Fibroblast of villous mesenchyme (primary cell): Measurements from ENCODE around the gene CRACDL. TPM values are rescaled to one million over a fixed set of nuclear protein-coding genes. Genes with fewer than 3 reads are reported as not detected.
"Not testable (repeated sequence)": the region's sequence is repeated elsewhere in the genome, so short reads cannot be mapped to it uniquely, and the experiment has no call there.

Experiments
- DNase-seq: peaks from one replicate; pipeline ENCODE4 v3.0.0-alpha.2; 2010; ENCODE audit warnings: low read depth
- H3K4me3 ChIP-seq: 2 replicates; pipeline ENCODE4 v1.5.1; 2011; ENCODE audit warnings: low read depth, mild to moderate bottlenecking, low read length
- total RNA-seq: library from RNA; depleted of rRNA; stranded (reverse); fragments of >200 nt; gene quantifications from 2 replicates; pipeline ENCODE4 v1.2.3, GENCODE V29; 2012
- TF ChIP-seq, protein P1 (sequence below): IDR thresholded peaks from 2 replicates; pipeline ENCODE4 v1.5.1; 2012; ENCODE audit warnings: low read depth, mild to moderate bottlenecking, low read length; ENCODE audit not compliant: insufficient read depth

CRACDL gene
- total RNA-seq, 1 donor = not detected

GRCh38 chr2:98761267-98761781 is 174.7 kb downstream of the CRACDL start:
- no peak overlapping the region for H3K4me3 ChIP-seq
- TF ChIP-seq, protein P1, sequence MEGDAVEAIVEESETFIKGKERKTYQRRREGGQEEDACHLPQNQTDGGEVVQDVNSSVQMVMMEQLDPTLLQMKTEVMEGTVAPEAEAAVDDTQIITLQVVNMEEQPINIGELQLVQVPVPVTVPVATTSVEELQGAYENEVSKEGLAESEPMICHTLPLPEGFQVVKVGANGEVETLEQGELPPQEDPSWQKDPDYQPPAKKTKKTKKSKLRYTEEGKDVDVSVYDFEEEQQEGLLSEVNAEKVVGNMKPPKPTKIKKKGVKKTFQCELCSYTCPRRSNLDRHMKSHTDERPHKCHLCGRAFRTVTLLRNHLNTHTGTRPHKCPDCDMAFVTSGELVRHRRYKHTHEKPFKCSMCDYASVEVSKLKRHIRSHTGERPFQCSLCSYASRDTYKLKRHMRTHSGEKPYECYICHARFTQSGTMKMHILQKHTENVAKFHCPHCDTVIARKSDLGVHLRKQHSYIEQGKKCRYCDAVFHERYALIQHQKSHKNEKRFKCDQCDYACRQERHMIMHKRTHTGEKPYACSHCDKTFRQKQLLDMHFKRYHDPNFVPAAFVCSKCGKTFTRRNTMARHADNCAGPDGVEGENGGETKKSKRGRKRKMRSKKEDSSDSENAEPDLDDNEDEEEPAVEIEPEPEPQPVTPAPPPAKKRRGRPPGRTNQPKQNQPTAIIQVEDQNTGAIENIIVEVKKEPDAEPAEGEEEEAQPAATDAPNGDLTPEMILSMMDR = no peak
- DNase-seq = no peak

DNA sequence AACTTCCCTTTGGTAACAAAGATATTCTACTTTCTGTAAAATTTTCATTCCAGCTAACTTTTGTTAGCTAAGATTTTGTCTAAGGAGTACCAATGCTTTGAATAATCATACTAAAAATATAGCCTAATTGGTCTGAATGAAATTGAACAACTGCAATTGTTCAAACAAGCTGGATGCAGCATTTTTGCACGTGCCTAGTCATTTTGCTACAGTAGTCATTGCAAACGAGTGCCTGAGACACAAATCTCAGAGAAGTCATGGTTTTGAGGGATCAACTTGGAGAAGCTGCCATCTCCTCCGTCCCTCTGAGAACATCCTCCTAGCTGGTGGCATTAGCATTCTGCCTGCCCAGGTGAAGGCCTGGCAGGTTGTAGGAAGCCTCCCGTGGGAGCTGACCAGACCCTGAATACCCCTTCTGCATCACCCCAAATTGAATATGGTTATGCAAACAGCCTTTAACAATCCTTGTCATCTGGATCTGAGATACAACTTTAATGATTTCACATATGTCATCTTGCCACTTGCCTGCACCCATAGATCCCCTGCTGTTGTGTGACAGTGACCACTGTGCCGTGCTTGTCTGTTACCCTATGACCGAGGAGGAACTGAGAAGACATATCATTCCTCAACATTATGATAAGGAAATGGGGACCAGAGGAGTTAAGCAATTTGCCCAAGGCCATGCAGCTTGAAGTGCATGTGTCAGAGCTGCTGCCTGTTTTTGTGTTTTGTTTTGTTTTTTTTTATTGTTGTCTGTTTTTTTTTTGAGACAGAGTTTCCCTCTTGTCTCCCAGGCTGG is 176.0 kb downstream of the CRACDL start:
- H3K4me3 ChIP-seq = no peak overlapping the region
- TF ChIP-seq, protein P1 = no peak
- no peak for DNase-seq

DNA sequence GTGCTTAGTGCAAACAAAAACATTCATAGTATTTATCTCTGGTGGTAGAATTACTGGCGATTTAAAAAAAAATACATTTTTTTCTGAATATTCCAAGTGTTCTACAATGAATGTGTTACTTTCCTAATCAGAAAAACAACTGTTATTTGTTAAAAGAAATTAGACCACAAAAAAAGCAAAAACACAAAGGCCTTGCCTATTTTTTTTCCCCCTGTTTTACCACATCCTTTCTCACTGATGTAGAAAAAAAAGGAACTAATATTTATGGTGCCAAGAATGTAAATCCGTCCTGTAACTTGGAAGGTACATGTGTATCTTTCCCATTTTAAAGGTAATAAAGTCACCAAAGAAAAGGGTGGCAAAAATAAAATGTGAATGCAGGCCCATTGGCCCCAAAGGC is 176.7 kb downstream of the CRACDL start:
- TF ChIP-seq, protein P1 = no peak
- DNase-seq = no peak
- no peak overlapping the region for H3K4me3 ChIP-seq

DNA sequence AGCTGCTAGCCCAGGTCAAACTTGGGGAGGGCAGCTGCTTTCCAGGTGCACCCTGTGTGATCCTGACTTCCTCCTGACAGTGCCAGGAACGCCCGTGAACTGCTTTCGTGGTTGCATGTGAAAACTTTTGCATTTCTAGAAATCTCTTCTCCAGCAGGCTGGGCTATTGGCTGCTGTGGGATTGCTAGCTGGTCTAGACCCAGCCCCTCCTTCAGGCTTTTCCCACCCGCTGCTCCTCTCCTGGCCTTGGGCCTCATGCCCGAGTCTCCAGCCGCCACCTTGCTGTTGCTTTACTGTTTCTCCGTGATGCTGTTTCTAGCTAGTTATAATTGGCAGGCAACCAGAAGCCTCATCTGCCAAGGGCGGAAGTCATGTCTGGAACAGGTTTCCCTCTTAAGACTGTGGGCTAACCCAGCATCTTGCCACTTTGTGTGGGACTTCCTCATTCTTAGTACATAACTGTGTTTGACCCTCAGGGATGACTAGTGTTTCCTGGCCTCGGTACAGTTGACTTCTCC is 178.1 kb downstream of the CRACDL start:
- TF ChIP-seq, protein P1 = no peak
- peak; percentile 9 for DNase-seq
- no peak overlapping the region for H3K4me3 ChIP-seq

DNA sequence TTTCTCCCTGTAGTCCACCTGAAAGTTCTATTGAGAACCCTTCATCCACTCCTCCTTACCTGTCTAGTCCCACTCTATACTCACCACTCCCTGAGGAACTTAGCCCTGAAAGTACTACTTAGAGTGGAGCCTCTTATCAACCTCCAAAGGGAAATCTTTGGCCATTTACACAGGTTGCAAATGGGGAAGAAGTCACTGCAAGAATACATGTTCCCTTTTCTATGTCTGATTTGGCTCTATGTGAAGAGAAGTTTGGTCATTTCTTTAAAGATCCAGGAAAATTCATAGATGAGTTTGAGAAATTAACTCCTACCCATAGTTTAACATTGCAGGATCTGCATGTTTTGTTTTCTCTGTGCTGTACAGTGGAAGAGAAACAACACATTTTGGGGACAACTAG is 182.2 kb downstream of the CRACDL start:
- TF ChIP-seq, protein P1 = no peak
- DNase-seq = no peak
- H3K4me3 ChIP-seq = no peak overlapping the region

GRCh38 chr2:98752711-98753110 is 183.3 kb downstream of the CRACDL start:
- DNase-seq = not testable (repeated sequence)

GRCh38 chr2:98751748-98752147 is 184.3 kb downstream of the CRACDL start:
- DNase-seq = no peak
- H3K4me3 ChIP-seq = no peak overlapping the region
- TF ChIP-seq, protein P1 = no peak

More at GRCh38 chr2:98752711-98753110, 183.3 kb downstream of the CRACDL start:
- not testable (repeated sequence) for H3K4me3 ChIP-seq
